Measurements from ENCODE around the gene AFF2.

GRCh38 chrX:148567229-148567628 lies 66.8 kb downstream of the AFF2 start:
- TF ChIP-seq POLR2A (IDR thresholded peaks at IDR 0.05) (no peak), CTCF (IDR thresholded peaks at IDR 0.05) (no peak), EP300 (IDR thresholded peaks at IDR 0.05) (no peak)

Data from upper lobe of left lung (tissue), 4 donors.